CD4-positive, alpha-beta T cell (primary cell): ENCODE data around the gene FAM53B. TPM values are rescaled to one million over a fixed set of nuclear protein-coding genes. Genes with fewer than 3 reads are reported as not detected.

Experiments
- ATAC-seq: fragments of 200-7000 bp; cut with Tn5 transposase; one replicate; pipeline ENCODE4 v1.10.0; 2022; ENCODE audit warnings: mild to moderate bottlenecking; ENCODE audit not compliant: poor library complexity
- CTCF ChIA-PET: fragments of 350-600 bp; sonication (Branson Sonifier 250); formaldehyde crosslinking; loops from one replicate; lab custom pipeline; 2021; ENCODE audit warnings: antibody characterized with exemption, inconsistent platforms; lab: Charles Lee
- POLR2A ChIA-PET: fragments of 350-600 bp; sonication (Branson Sonifier 250); formaldehyde crosslinking; loops from one replicate; lab custom pipeline; 2021; ENCODE audit warnings: antibody characterized with exemption, inconsistent platforms; lab: Charles Lee
- DNase-seq, 14 experiments: peaks; one replicate each; pipeline ENCODE4 v3.0.0-alpha.2; 2013 to 2020; ENCODE audit warnings: mixed read lengths in 2 of 14
- H3K27ac ChIP-seq, 2 donors: one replicate each; pipeline versions ENCODE4 v1.5.1 to v1.7.0; 2013; ENCODE audit warnings: low read length in 2 of 2, low read depth in 1 of 2, mild to moderate bottlenecking in 1 of 2
- H3K27me3 ChIP-seq, 2 experiments: 1 replicate in 1 of 2; 2 replicates in 1 of 2; pipeline versions ENCODE4 v1.6.1 to v1.7.0; 2013; ENCODE audit warnings: low read length in 2 of 2, control low read depth in 1 of 2, mild to moderate bottlenecking in 1 of 2, moderate library complexity in 1 of 2; ENCODE audit not compliant: insufficient read depth in 2 of 2, control insufficient read depth in 1 of 2
- H3K36me3 ChIP-seq: one replicate; pipeline ENCODE4 v1.6.1; 2013; ENCODE audit warnings: low read length, control low read depth; ENCODE audit not compliant: insufficient read depth
- H3K4me1 ChIP-seq: one replicate; pipeline ENCODE4 v1.6.1; 2013; ENCODE audit warnings: low read length, control low read depth; ENCODE audit not compliant: insufficient read depth
- H3K4me3 ChIP-seq: one replicate; pipeline ENCODE4 v1.5.1; 2013; ENCODE audit warnings: mild to moderate bottlenecking, low read length, moderate library complexity
- H3K9me3 ChIP-seq, 2 experiments: 1 replicate in 1 of 2; 2 replicates in 1 of 2; pipeline versions ENCODE4 v1.6.1 to v1.7.0; 2013; ENCODE audit warnings: low read length in 2 of 2, mild to moderate bottlenecking in 2 of 2, control low read depth in 1 of 2, moderate library complexity in 1 of 2; ENCODE audit not compliant: control insufficient read depth in 1 of 2, insufficient read depth in 1 of 2
- H3K27ac Mint-ChIP-seq: one replicate; pipeline ENCODE4 v1.8.0; 2020; ENCODE audit warnings: mixed read lengths
- H3K27me3 Mint-ChIP-seq: one replicate; pipeline ENCODE4 v1.8.0; 2021; ENCODE audit warnings: mixed read lengths
- H3K36me3 Mint-ChIP-seq: one replicate; pipeline ENCODE4 v1.8.0; 2021; ENCODE audit warnings: low read depth, mixed read lengths
- H3K4me1 Mint-ChIP-seq: one replicate; pipeline ENCODE4 v1.8.0; 2021; ENCODE audit warnings: low read depth, mixed read lengths
- H3K4me3 Mint-ChIP-seq: one replicate; pipeline ENCODE4 v1.8.0; 2020; ENCODE audit warnings: mild to moderate bottlenecking, mixed read lengths
- H3K9me3 Mint-ChIP-seq: one replicate; pipeline ENCODE4 v1.8.0; 2020; ENCODE audit warnings: mixed read lengths
- intact Hi-C, 2 experiments: fragments of 100-400 bp; cut with DNase I in 1 of 2; cut with micrococcal nuclease in 1 of 2; formaldehyde crosslinking; loops; one replicate each; pipeline versions ENCODE4 v1.15.1 to v1.9.0; 2023 to 2025; cut with DNase I, micrococcal nuclease
- total RNA-seq, 174 experiments: library from RNA in 2 of 174; stranded (reverse) in 2 of 174; gene quantifications; one replicate each; pipeline ENCODE4 v1.2.3 and lab custom pipeline; 2021 to 2026
- TF ChIP-seq, protein P1 (sequence below): fragments of 200-600 bp; IDR thresholded peaks from one replicate; pipeline ENCODE4 v1.8.0; 2022; ENCODE audit warnings: antibody characterized with exemption, mild to moderate bottlenecking

The FAM53B gene
- total RNA-seq, 2 experiments from 2014 or later: 32.9 to 33.6 TPM

DNA sequence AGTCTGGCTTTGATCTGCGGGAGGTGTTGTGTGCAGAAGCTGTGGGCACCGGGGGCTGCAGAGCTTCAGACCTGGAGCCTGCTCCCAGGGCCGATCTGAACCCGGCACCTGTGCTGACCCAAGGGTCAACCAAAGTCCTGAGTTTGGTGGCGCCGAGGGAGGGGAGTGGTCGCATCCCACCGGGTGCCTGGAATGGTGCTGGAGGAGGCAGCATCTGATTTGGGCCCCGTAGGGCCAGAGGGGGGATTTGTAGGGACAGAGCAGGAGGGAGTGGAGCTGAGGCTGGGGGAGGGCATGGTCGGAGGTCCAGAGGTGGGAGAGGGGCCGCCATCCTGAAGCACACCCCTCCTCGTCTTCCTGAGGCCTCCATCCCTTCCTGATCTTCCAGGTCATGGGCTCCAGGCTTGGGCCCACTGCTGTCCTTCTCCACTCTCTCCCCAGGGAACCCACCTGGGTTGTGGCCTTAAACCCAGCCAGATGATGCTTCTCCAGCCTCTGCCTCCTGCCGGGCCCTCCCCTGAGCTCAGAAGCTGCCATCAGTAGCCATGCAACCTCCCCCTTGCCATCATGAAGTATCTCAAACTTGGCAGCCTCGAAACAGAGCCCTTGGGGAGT, 169.6 kb downstream of the FAM53B start:
- intact Hi-C loops: no loop called here
- ChIA-PET POLR2A (no interaction called here), CTCF (no interaction called here)
- DNase-seq (no peak), ATAC-seq (no peak)
- Histone ChIP-seq H3K9me3 (peaks cover 0 to 8% of the 10 kb centered on the region in 2 experiments), H3K4me1 (no peaks in the 10 kb centered on the region), H3K27ac (no peak overlapping the region), H3K4me3 (no peak overlapping the region), H3K36me3 (no peaks in the 10 kb centered on the region), H3K27me3 (no peaks in the 10 kb centered on the region)
- Mint-ChIP-seq H3K27ac (no peak overlapping the region), H3K4me1 (no peaks in the 10 kb centered on the region), H3K27me3 (no peaks in the 10 kb centered on the region), H3K9me3 (no peaks in the 10 kb centered on the region), H3K4me3 (no peak overlapping the region), H3K36me3 (peaks cover 4% of the 10 kb centered on the region)
- TF ChIP-seq, protein P1, sequence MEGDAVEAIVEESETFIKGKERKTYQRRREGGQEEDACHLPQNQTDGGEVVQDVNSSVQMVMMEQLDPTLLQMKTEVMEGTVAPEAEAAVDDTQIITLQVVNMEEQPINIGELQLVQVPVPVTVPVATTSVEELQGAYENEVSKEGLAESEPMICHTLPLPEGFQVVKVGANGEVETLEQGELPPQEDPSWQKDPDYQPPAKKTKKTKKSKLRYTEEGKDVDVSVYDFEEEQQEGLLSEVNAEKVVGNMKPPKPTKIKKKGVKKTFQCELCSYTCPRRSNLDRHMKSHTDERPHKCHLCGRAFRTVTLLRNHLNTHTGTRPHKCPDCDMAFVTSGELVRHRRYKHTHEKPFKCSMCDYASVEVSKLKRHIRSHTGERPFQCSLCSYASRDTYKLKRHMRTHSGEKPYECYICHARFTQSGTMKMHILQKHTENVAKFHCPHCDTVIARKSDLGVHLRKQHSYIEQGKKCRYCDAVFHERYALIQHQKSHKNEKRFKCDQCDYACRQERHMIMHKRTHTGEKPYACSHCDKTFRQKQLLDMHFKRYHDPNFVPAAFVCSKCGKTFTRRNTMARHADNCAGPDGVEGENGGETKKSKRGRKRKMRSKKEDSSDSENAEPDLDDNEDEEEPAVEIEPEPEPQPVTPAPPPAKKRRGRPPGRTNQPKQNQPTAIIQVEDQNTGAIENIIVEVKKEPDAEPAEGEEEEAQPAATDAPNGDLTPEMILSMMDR: no peak

DNA sequence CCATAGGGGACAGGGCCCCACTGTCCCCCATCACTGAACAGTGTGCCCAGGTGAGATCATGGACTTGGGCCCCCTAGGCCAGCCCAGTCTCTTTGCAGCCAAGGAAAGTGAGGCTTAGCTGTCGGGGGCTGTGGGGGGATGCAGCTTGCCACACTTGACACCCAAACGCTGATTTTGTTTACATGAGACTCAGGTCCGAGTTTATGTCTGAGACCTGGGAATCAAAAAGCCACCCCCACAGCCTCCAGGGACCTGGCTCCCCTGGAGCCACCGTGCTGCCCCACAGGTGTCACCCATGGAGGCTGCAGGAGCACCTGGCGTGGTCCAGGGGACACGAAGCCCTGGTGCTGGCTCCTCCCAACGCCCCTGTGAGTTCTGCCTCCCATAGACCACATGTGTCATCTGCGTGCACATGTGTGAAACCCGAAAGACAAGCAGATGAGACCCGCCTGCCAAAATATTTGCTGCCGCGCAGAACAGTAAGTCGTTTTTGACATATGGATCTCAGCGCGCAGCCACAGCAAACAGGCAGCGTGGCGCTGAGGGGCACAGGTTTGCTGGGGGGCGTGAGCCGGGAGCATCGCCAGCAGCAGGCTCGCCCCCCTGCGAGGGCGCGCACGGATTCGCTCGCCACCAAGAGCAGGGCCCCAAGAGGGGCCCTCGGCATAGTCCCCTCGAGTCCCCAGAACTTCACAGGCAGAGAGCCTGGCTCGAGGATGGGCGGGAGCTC, 170.3 kb downstream of the FAM53B start:
- intact Hi-C loops: no loop called here
- POLR2A ChIA-PET: no interaction called here

DNA sequence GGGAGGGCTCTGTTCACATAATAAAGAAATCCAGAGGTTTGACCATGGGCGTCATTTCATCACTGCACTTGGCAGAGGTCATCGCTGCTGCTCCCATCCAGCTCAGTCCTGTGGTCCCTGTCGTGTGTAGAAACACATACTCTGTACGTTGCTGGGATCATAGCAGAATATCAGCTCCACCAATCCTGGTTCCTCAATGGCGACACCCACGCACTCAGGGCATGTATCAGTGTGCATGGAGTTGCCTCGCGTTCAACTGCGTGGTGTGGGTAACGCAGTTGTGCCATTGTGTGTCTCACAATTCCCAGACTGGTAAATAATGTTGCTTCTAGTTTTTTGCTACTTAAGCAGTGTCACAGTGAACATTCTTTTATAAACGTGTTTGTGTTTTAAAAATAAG, 171.4 kb downstream of the FAM53B start:
- Mint-ChIP-seq H3K9me3 (no peaks in the 10 kb centered on the region), H3K4me3 (no peak overlapping the region), H3K27ac (no peak overlapping the region), H3K36me3 (no peaks in the 10 kb centered on the region), H3K27me3 (no peaks in the 10 kb centered on the region), H3K4me1 (no peaks in the 10 kb centered on the region)
- Histone ChIP-seq H3K27ac (no peak overlapping the region), H3K4me3 (no peak overlapping the region), H3K4me1 (no peaks in the 10 kb centered on the region), H3K36me3 (no peaks in the 10 kb centered on the region), H3K27me3 (no peaks in the 10 kb centered on the region), H3K9me3 (no peaks in the 10 kb centered on the region)
- CTCF ChIA-PET: no interaction called here
- intact Hi-C loops: no loop called here
- POLR2A ChIA-PET: no interaction called here
- TF ChIP-seq, protein P1: no peak
- ATAC-seq: no peak
- DNase-seq: no peak

More for the DNA sequence above, 170.3 kb downstream of the FAM53B start:
- DNase-seq (no peak), ATAC-seq (no peak)
- H3K4me3 Mint-ChIP-seq: no peak overlapping the region
- TF ChIP-seq, protein P1: no peak
- Histone ChIP-seq H3K36me3 (no peaks in the 10 kb centered on the region), H3K9me3 (peaks cover 0 to 4% of the 10 kb centered on the region in 2 experiments), H3K27me3 (no peaks in the 10 kb centered on the region), H3K4me3 (no peak overlapping the region), H3K27ac (no peak overlapping the region), H3K4me1 (no peaks in the 10 kb centered on the region)
- no peak overlapping the region for H3K27ac Mint-ChIP-seq
- H3K36me3 Mint-ChIP-seq: no peaks in the 10 kb centered on the region
- H3K9me3 Mint-ChIP-seq: no peaks in the 10 kb centered on the region
- CTCF ChIA-PET: no interaction called here
- no peaks in the 10 kb centered on the region for H3K4me1 Mint-ChIP-seq
- no peaks in the 10 kb centered on the region for H3K27me3 Mint-ChIP-seq
